Measurements from ENCODE around the gene TAF1B. TPM values are rescaled to one million over a fixed set of nuclear protein-coding genes. Genes with fewer than 3 reads are reported as not detected.

Gene TAF1B
- total RNA-seq, 1 experiment from 2014 or later, result 35.2 TPM

GRCh38 chr2:9824956-9825720, 18.1 kb upstream of the TAF1B start:
- no TSS peak for BruUV-seq (replicated peaks)
- ChIA-PET POLR2A (no interaction called here), CTCF (interaction anchor here (0.6 kb wide), 1 partner anchor 430 kb away, joined by 4 read pairs; no protein-coding TSS in a partner anchor)
- no peak for TF ChIP-seq SIN3A (IDR thresholded peaks at IDR 0.05; ENCODE audit: borderline replicate concordance, insufficient read depth, low read depth, low read length)
- TF ChIP-seq, protein P1, sequence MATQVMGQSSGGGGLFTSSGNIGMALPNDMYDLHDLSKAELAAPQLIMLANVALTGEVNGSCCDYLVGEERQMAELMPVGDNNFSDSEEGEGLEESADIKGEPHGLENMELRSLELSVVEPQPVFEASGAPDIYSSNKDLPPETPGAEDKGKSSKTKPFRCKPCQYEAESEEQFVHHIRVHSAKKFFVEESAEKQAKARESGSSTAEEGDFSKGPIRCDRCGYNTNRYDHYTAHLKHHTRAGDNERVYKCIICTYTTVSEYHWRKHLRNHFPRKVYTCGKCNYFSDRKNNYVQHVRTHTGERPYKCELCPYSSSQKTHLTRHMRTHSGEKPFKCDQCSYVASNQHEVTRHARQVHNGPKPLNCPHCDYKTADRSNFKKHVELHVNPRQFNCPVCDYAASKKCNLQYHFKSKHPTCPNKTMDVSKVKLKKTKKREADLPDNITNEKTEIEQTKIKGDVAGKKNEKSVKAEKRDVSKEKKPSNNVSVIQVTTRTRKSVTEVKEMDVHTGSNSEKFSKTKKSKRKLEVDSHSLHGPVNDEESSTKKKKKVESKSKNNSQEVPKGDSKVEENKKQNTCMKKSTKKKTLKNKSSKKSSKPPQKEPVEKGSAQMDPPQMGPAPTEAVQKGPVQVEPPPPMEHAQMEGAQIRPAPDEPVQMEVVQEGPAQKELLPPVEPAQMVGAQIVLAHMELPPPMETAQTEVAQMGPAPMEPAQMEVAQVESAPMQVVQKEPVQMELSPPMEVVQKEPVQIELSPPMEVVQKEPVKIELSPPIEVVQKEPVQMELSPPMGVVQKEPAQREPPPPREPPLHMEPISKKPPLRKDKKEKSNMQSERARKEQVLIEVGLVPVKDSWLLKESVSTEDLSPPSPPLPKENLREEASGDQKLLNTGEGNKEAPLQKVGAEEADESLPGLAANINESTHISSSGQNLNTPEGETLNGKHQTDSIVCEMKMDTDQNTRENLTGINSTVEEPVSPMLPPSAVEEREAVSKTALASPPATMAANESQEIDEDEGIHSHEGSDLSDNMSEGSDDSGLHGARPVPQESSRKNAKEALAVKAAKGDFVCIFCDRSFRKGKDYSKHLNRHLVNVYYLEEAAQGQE (IDR thresholded peaks at IDR 0.05; ENCODE audit: insufficient read depth in 1 of 2, low read depth in 2 of 2, low read length in 1 of 2), result no peak
- TF ChIP-seq, protein P2, sequence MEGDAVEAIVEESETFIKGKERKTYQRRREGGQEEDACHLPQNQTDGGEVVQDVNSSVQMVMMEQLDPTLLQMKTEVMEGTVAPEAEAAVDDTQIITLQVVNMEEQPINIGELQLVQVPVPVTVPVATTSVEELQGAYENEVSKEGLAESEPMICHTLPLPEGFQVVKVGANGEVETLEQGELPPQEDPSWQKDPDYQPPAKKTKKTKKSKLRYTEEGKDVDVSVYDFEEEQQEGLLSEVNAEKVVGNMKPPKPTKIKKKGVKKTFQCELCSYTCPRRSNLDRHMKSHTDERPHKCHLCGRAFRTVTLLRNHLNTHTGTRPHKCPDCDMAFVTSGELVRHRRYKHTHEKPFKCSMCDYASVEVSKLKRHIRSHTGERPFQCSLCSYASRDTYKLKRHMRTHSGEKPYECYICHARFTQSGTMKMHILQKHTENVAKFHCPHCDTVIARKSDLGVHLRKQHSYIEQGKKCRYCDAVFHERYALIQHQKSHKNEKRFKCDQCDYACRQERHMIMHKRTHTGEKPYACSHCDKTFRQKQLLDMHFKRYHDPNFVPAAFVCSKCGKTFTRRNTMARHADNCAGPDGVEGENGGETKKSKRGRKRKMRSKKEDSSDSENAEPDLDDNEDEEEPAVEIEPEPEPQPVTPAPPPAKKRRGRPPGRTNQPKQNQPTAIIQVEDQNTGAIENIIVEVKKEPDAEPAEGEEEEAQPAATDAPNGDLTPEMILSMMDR (IDR thresholded peaks at IDR 0.05), result no peak
- no peak for ATAC-seq
- in situ Hi-C loops (cut with HindIII; ENCODE audit: low pct_unique_long_range_greater_than_20kb, low sequenced_read_pairs), result no loop called here
- no peak overlapping the region for H3K27ac ChIP-seq (ENCODE audit: low read length)
- H3K36me3 ChIP-seq (ENCODE audit: control insufficient read depth, insufficient read depth, low read length), result no peaks in the 10 kb centered on the region
- no peak for DNase-seq (ENCODE audit: low read depth, low spot score)
- intact Hi-C loops (cut with micrococcal nuclease; ENCODE audit: unreplicated experiment), result no loop called here
- H3K27me3 ChIP-seq (ENCODE audit: control insufficient read depth, insufficient read depth, low read length), result peaks cover 3% of the 10 kb centered on the region; the same call in 1 of the 2 replicates
- no peaks in the 10 kb centered on the region for H3K9me3 ChIP-seq (ENCODE audit: control insufficient read depth, insufficient read depth, low read depth, low read length)
- no peak overlapping the region for H3K4me3 ChIP-seq (ENCODE audit: low read depth in 2 of 2, low read length in 2 of 2)
- no peaks in the 10 kb centered on the region for H3K4me1 ChIP-seq (ENCODE audit: control insufficient read depth, insufficient read depth, low read length)

GRCh38 chr2:9826208-9826607, 17.1 kb upstream of the TAF1B start:
- intact Hi-C loops (cut with micrococcal nuclease; ENCODE audit: unreplicated experiment), result no loop called here
- no TSS peak for BruUV-seq (replicated peaks)
- no peaks in the 10 kb centered on the region for H3K36me3 ChIP-seq (ENCODE audit: control insufficient read depth, insufficient read depth, low read length)
- DNase-seq (ENCODE audit: low read depth, low spot score) (no peak), ATAC-seq (no peak)
- H3K9me3 ChIP-seq (ENCODE audit: control insufficient read depth, insufficient read depth, low read depth, low read length), result no peaks in the 10 kb centered on the region
- ChIA-PET POLR2A (no interaction called here), CTCF (no interaction called here)
- TF ChIP-seq SIN3A (IDR thresholded peaks at IDR 0.05; ENCODE audit: borderline replicate concordance, insufficient read depth, low read depth, low read length) (no peak), TCF7L2 (IDR thresholded peaks at IDR 0.05; ENCODE audit: low read depth, low read length) (no peak), POLR2AphosphoS5 (IDR thresholded peaks at IDR 0.05; ENCODE audit: low read depth, low read length) (no peak)
- TF ChIP-seq, protein P1 (IDR thresholded peaks at IDR 0.05; ENCODE audit: insufficient read depth in 1 of 2, low read depth in 2 of 2, low read length in 1 of 2), result no peak
- TF ChIP-seq, protein P2 (IDR thresholded peaks at IDR 0.05), result no peak
- in situ Hi-C loops (cut with HindIII; ENCODE audit: low pct_unique_long_range_greater_than_20kb, low sequenced_read_pairs), result no loop called here
- H3K4me1 ChIP-seq (ENCODE audit: control insufficient read depth, insufficient read depth, low read length), result no peaks in the 10 kb centered on the region
- no peak overlapping the region for H3K27ac ChIP-seq (ENCODE audit: low read length)
- peaks cover 3% of the 10 kb centered on the region; the same call in 1 of the 2 replicates for H3K27me3 ChIP-seq (ENCODE audit: control insufficient read depth, insufficient read depth, low read length)
- H3K4me3 ChIP-seq (ENCODE audit: low read depth in 2 of 2, low read length in 2 of 2), result no peak overlapping the region
